H1 (cell line): Measurements from ENCODE around the gene HELZ2. TPM values are rescaled to one million over a fixed set of nuclear protein-coding genes. Genes with fewer than 3 reads are reported as not detected.
A peak's percentile ranks its signal among the peaks of the same experiment; 100 is the strongest.

Experiments used
- CTCF ChIA-PET: fragments of 300-600 bp; sonication (Branson Sonifier 250); formaldehyde crosslinking; loops from one replicate; lab custom pipeline; 2021; ENCODE audit not compliant: partially characterized antibody; lab: Charles Lee
- POLR2A ChIA-PET: fragments of 300-600 bp; sonication (Branson Sonifier 250); formaldehyde crosslinking; loops from one replicate; lab custom pipeline; 2021; ENCODE audit warnings: inconsistent platforms; ENCODE audit not compliant: partially characterized antibody; lab: Charles Lee
- DNase-seq, 2 experiments: peaks; one replicate each; pipeline versions ENCODE4 v3.0.0 to v3.0.0-alpha.2; 2010 to 2022; ENCODE audit warnings: low spot score in 2 of 2, low read depth in 1 of 2, mixed read lengths in 1 of 2
- FAIRE-seq: peaks from 2 replicates; lab custom pipeline; 2011; peaks lifted over from hg19 to GRCh38; lab: Jason Lieb, UNC
- H2AFZ ChIP-seq: 2 replicates; pipeline ENCODE4 v1.8.1; 2012; ENCODE audit warnings: low read length, inconsistent platforms
- H2AK5ac ChIP-seq: 2 replicates; pipeline ENCODE4 v1.6.1; 2013; ENCODE audit warnings: low read depth, low read length
- H2BK120ac ChIP-seq: replicated peaks from 2 replicates; pipeline ENCODE3; 2013; ENCODE audit warnings: low read depth, low read length, inconsistent platforms
- H2BK12ac ChIP-seq: 2 replicates; pipeline ENCODE4 v1.6.1; 2013; ENCODE audit warnings: low read depth, low read length
- H2BK15ac ChIP-seq: 2 replicates; pipeline ENCODE4 v1.6.1; 2013; ENCODE audit warnings: low read length
- H2BK20ac ChIP-seq: 2 replicates; pipeline ENCODE4 v1.6.1; 2013; ENCODE audit warnings: low read length
- H2BK5ac ChIP-seq: 2 replicates; pipeline ENCODE4 v1.6.1; 2013; ENCODE audit warnings: low read depth, low read length
- H3K14ac ChIP-seq: 2 replicates; pipeline ENCODE4 v1.6.1; 2013; ENCODE audit warnings: inconsistent platforms; ENCODE audit not compliant: insufficient read length
- H3K18ac ChIP-seq: 2 replicates; pipeline ENCODE4 v1.6.1; 2013; ENCODE audit warnings: low read length; ENCODE audit errors: extremely low read depth
- H3K23ac ChIP-seq: 2 replicates; pipeline ENCODE4 v1.6.1; 2013; ENCODE audit warnings: inconsistent platforms; ENCODE audit not compliant: insufficient read length
- H3K23me2 ChIP-seq: 2 replicates; pipeline ENCODE4 v1.6.1; 2013; ENCODE audit warnings: low read depth, low read length
- H3K27ac ChIP-seq: 2 replicates; pipeline ENCODE4 v1.6.1; 2011; ENCODE audit warnings: low read depth, low read length, inconsistent platforms
- H3K27me3 ChIP-seq, 4 experiments: replicated peaks in 1 of 4; 1 replicate in 1 of 4; 2 replicates in 3 of 4; pipeline versions ENCODE4 v1.6.1 to v1.8.1; 2011 to 2013; ENCODE audit warnings: low read length in 3 of 4, mild to moderate bottlenecking in 3 of 4, inconsistent platforms in 2 of 4, mixed read lengths in 2 of 4, moderate library complexity in 1 of 4; ENCODE audit not compliant: control insufficient read depth in 3 of 4, insufficient read depth in 3 of 4; ENCODE audit errors: extremely low read depth in 1 of 4
- H3K36me3 ChIP-seq, 4 experiments: 2 replicates each; pipeline versions ENCODE4 v1.6.1 to v1.8.1; 2011 to 2013; ENCODE audit warnings: mild to moderate bottlenecking in 4 of 4, low read length in 3 of 4, moderate library complexity in 2 of 4, control low read depth in 1 of 4, inconsistent platforms in 1 of 4; ENCODE audit not compliant: insufficient read depth in 4 of 4, control insufficient read depth in 2 of 4
- H3K4ac ChIP-seq: replicated peaks from 2 replicates; pipeline ENCODE3; 2013; ENCODE audit warnings: low read length, low read depth, mixed read lengths, inconsistent platforms; ENCODE audit not compliant: insufficient read length
- H3K4me1 ChIP-seq, 4 experiments: replicated peaks in 1 of 4; 1 replicate in 1 of 4; 2 replicates in 3 of 4; pipeline versions ENCODE4 v1.6.1 to v1.8.1; 2011 to 2013; ENCODE audit warnings: low read length in 3 of 4, inconsistent platforms in 2 of 4, mixed read lengths in 1 of 4; ENCODE audit not compliant: insufficient read depth in 4 of 4, control insufficient read depth in 3 of 4
- H3K4me2 ChIP-seq, 2 experiments: 2 replicates each; pipeline versions ENCODE4 v1.6.1 to v1.8.1; 2011 to 2013; ENCODE audit warnings: low read depth in 2 of 2, low read length in 2 of 2, control low read depth in 1 of 2, inconsistent platforms in 1 of 2, mild to moderate bottlenecking in 1 of 2; ENCODE audit not compliant: insufficient read depth in 1 of 2
- H3K4me3 ChIP-seq, 4 experiments: fragments of 200-600, 300-600 bp in 1 of 4; sonication (generic), shearing (Covaris generic), sonication (Bioruptor Twin) in 1 of 4; 2 replicates each; pipeline versions ENCODE4 v1.5.1 to v1.8.1; 2011 to 2016; ENCODE audit warnings: low read length in 4 of 4, low read depth in 3 of 4, control low read depth in 2 of 4, inconsistent platforms in 2 of 4, mild to moderate bottlenecking in 2 of 4, mixed read lengths in 1 of 4, moderate library complexity in 1 of 4; ENCODE audit not compliant: insufficient read depth in 2 of 4; ENCODE audit errors: extremely low read depth in 1 of 4
- H3K56ac ChIP-seq: replicated peaks from 2 replicates; pipeline ENCODE3; 2013; ENCODE audit warnings: low read depth, mild to moderate bottlenecking, mixed read lengths, low read length, inconsistent platforms; ENCODE audit not compliant: insufficient read length
- H3K79me1 ChIP-seq: 2 replicates; pipeline ENCODE4 v1.6.1; 2013; ENCODE audit warnings: low read depth, low read length, control low read depth
- H3K79me2 ChIP-seq, 2 experiments: 2 replicates each; pipeline versions ENCODE4 v1.6.1 to v1.8.1; 2012 to 2013; ENCODE audit warnings: low read length in 2 of 2, mild to moderate bottlenecking in 2 of 2, inconsistent platforms in 1 of 2; ENCODE audit not compliant: insufficient read depth in 2 of 2, control insufficient read depth in 1 of 2
- H3K9ac ChIP-seq, 4 experiments: replicated peaks in 1 of 4; 1 replicate in 1 of 4; 2 replicates in 3 of 4; pipeline versions ENCODE4 v1.6.1 to v1.8.1; 2011 to 2013; ENCODE audit warnings: low read depth in 3 of 4, low read length in 3 of 4, control low read depth in 2 of 4, mild to moderate bottlenecking in 2 of 4, moderate library complexity in 2 of 4, inconsistent platforms in 1 of 4; ENCODE audit errors: extremely low read depth in 1 of 4
- H3K9me3 ChIP-seq, 2 experiments: 2 replicates each; pipeline versions ENCODE4 v1.6.1 to v1.8.1; 2012 to 2013; ENCODE audit warnings: mild to moderate bottlenecking in 2 of 2, moderate library complexity in 2 of 2, control low read depth in 1 of 2, inconsistent platforms in 1 of 2, low read depth in 1 of 2, low read length in 1 of 2, mixed read lengths in 1 of 2; ENCODE audit not compliant: insufficient read depth in 2 of 2
- H4K20me1 ChIP-seq, 2 experiments: replicated peaks in 1 of 2; 2 replicates each; pipeline versions ENCODE3 to v1.8.1; 2011 to 2013; ENCODE audit warnings: inconsistent platforms in 2 of 2, low read length in 2 of 2, mild to moderate bottlenecking in 1 of 2; ENCODE audit not compliant: insufficient read depth in 2 of 2, control insufficient read depth in 1 of 2
- H4K5ac ChIP-seq: 2 replicates; pipeline ENCODE4 v1.6.1; 2013; ENCODE audit warnings: low read length, low read depth, mixed read lengths, inconsistent platforms; ENCODE audit not compliant: insufficient read length
- H4K8ac ChIP-seq: 2 replicates; pipeline ENCODE4 v1.8.0; 2013; ENCODE audit warnings: mild to moderate bottlenecking, moderate library complexity, low read length, inconsistent platforms; ENCODE audit not compliant: insufficient read depth; ENCODE audit errors: extremely low read depth
- H4K91ac ChIP-seq: replicated peaks from 2 replicates; pipeline ENCODE3; 2013; ENCODE audit warnings: low read length, mixed read lengths, inconsistent platforms; ENCODE audit not compliant: insufficient read length
- FOSL1 ChIP-seq: IDR thresholded peaks from 2 replicates; pipeline ENCODE4 v1.6.1; 2011; ENCODE audit warnings: mild to moderate bottlenecking, low read depth, low read length, moderate library complexity; ENCODE audit not compliant: insufficient read depth
- KDM4A ChIP-seq: IDR thresholded peaks from one replicate; pipeline ENCODE4 v1.7.1; 2012; ENCODE audit warnings: low read depth, mild to moderate bottlenecking, moderate library complexity, low read length, inconsistent platforms; ENCODE audit not compliant: severe bottlenecking
- RAD21 ChIP-seq, 2 experiments: IDR thresholded peaks in 1 of 2; conservative IDR thresholded peaks in 1 of 2; 2 replicates each; pipeline ENCODE4 v1.6.1; 2011; ENCODE audit warnings: low read depth in 2 of 2, low read length in 2 of 2, improper control_type of control experiment in 1 of 2, inconsistent platforms in 1 of 2, mild to moderate bottlenecking in 1 of 2, moderate library complexity in 1 of 2
- SUZ12 ChIP-seq: fragments of 200-600 bp; sonication (generic); IDR thresholded peaks from 2 replicates; pipeline ENCODE4 v1.6.1; 2012; ENCODE audit warnings: mild to moderate bottlenecking, inconsistent platforms, low read length, moderate library complexity, mixed read lengths
- WGBS, 2 experiments: shearing (Covaris generic) in 1 of 2; methylation state at CpG; one replicate each; pipeline versions ENCODE4 v1.1.6 to v1.1.7; 2013 to 2015; ENCODE audit warnings: low lambda C conversion rate in 2 of 2, mixed read lengths in 2 of 2, inconsistent platforms in 1 of 2, low coverage in 1 of 2, missing lambda C conversion rate in 1 of 2; ENCODE audit not compliant: insufficient replicate concordance in 2 of 2, insufficient coverage in 1 of 2, insufficient read length in 1 of 2; ENCODE audit errors: extremely low coverage in 1 of 2, missing lambda C conversion rate in 1 of 2; 5-methylcytosine and 5-hydroxymethylcytosine counted together
- polyA plus RNA-seq, 7 experiments: library from polyadenylated mRNA; depleted of rRNA in 3 of 7; stranded (reverse) in 5 of 7; unstranded in 2 of 7; fragments of >200 nt in 5 of 7; fragments of 200-250 nt in 2 of 7; gene quantifications; 1 replicate in 5 of 7; 2 replicates in 1 of 7; 4 replicates in 1 of 7; pipeline versions ENCODE4 v1.2.1 to v1.2.3, GENCODE V29; 2011 to 2013; ENCODE audit warnings: missing spikeins in 2 of 7, mixed read lengths in 2 of 7
- total RNA-seq: library from RNA; stranded (reverse); fragmentation: NEBNext Ultra II Directional; extraction: Animal tissue kit (Norgen Biotek cat#: 25700); gene quantifications from 2 replicates; pipeline ENCODE4 v1.2.1, GENCODE V29; 2021
- TF ChIP-seq, protein P1 (sequence below), 3 experiments: IDR thresholded peaks; 1 replicate in 2 of 3; 2 replicates in 1 of 3; pipeline versions ENCODE4 v1.5.1 to v1.6.1; 2011; ENCODE audit warnings: low read length in 3 of 3, mild to moderate bottlenecking in 3 of 3, inconsistent platforms in 2 of 3, low read depth in 1 of 3, moderate library complexity in 1 of 3; ENCODE audit not compliant: insufficient read depth in 1 of 3; ENCODE audit errors: control extremely low read depth in 1 of 3

HELZ2 gene
- total and polyA plus RNA-seq, 2 of the 8 experiments (the other 6 are each of a cell fraction or from before 2014, with no cell fraction given): 7.9 to 17.5 TPM

DNA sequence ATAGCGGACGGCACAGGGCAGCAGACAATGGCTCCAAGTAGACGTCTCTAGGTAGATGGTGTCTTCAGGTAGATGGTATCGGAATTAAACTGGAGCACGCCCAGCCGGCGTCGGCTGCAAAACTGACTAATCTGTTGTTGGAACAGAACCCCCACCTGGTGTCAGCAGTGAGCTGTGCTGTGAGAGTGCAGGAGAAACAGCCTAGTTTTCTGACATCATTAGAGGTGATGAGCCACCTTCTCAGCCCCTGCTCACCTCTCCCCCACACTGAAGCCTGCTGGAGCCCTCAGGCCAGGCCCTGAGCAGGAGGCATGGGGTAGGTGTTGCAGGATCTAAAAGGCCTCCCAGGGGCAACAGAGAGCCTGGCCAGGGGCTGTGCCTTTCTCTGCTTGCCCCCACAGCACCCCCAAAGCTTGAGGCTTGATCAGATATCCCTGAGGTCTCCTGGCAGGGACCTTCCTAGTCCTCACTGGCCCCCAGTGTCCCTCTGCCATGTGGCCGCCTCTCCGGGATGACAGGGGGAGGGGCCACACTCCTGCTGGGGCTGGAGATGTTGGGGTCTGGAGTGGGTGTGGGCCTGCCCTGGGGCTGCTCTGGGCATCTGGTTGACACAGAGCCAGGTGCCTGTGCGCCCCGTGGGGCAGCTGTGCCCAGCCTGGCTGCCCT, 6.9 kb upstream of the HELZ2 start:
- H3K27me3 ChIP-seq: no peaks in the 10 kb centered on the region
- H3K27ac ChIP-seq: no peak overlapping the region
- H3K4ac ChIP-seq: no peak overlapping the region
- H2BK20ac ChIP-seq: no peak overlapping the region
- H3K23me2 ChIP-seq: no peaks in the 10 kb centered on the region
- POLR2A ChIA-PET: interaction anchor here (1.3 kb wide), 1 partner anchor 43 kb away, joined by 4 read pairs; no protein-coding TSS in a partner anchor
- H3K4me1 ChIP-seq: no peaks in the 10 kb centered on the region; a peak in 2 of 7 replicates
- H2AK5ac ChIP-seq: no peak overlapping the region
- no peak overlapping the region for H3K9ac ChIP-seq
- DNase-seq (no peak), FAIRE-seq (no peak)
- TF ChIP-seq KDM4A (no peak), SUZ12 (no peak), FOSL1 (no peak), RAD21 (IDR thresholded peaks at IDR 0.05 in 1 of 2, conservative IDR thresholded peaks at IDR 0.05 in 1 of 2; ENCODE audit: low read depth in 2 of 2, low read length in 2 of 2) (peak; percentile 66 to 77)
- TF ChIP-seq, protein P1, sequence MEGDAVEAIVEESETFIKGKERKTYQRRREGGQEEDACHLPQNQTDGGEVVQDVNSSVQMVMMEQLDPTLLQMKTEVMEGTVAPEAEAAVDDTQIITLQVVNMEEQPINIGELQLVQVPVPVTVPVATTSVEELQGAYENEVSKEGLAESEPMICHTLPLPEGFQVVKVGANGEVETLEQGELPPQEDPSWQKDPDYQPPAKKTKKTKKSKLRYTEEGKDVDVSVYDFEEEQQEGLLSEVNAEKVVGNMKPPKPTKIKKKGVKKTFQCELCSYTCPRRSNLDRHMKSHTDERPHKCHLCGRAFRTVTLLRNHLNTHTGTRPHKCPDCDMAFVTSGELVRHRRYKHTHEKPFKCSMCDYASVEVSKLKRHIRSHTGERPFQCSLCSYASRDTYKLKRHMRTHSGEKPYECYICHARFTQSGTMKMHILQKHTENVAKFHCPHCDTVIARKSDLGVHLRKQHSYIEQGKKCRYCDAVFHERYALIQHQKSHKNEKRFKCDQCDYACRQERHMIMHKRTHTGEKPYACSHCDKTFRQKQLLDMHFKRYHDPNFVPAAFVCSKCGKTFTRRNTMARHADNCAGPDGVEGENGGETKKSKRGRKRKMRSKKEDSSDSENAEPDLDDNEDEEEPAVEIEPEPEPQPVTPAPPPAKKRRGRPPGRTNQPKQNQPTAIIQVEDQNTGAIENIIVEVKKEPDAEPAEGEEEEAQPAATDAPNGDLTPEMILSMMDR (IDR thresholded peaks at IDR 0.05; ENCODE audit: control extremely low read depth in 1 of 3, insufficient read depth in 1 of 3, low read depth in 1 of 3, low read length in 3 of 3): peak; percentile 48 to 58 (median 52)
- H4K8ac ChIP-seq: peak overlapping the region; percentile 65
- WGBS, 2 experiments: 85% methylated on average over 12 of the region's 12 CpGs; no CpG with 5 or more reads in 1 of the 2 experiments
- CTCF ChIA-PET: interaction anchor here (0.7 to 2.0 kb wide), 15 partner anchors 10 to 393 kb away, joined by 3 to 10 read pairs (median 3); partner anchors contain the start of gene PTK6
- H2AFZ ChIP-seq: no peak overlapping the region
- H3K79me2 ChIP-seq: no peaks in the 10 kb centered on the region
- no peak overlapping the region for H2BK12ac ChIP-seq
- H2BK15ac ChIP-seq: 0 out of 2 replicates have a peak overlapping the region, but pooled peaks have one; percentile 46
- no peak overlapping the region for H4K91ac ChIP-seq
- no peak overlapping the region for H3K4me3 ChIP-seq
- H3K79me1 ChIP-seq: no peaks in the 10 kb centered on the region
- H2BK120ac ChIP-seq: no peak overlapping the region
- no peaks in the 10 kb centered on the region for H3K36me3 ChIP-seq
- H2BK5ac ChIP-seq: no peak overlapping the region
- H3K4me2 ChIP-seq: no peak overlapping the region
- H4K5ac ChIP-seq: no peak overlapping the region
- no peak overlapping the region for H3K18ac ChIP-seq
- H4K20me1 ChIP-seq: no peaks in the 10 kb centered on the region
- no peak overlapping the region for H3K56ac ChIP-seq
- H3K23ac ChIP-seq: no peak overlapping the region
- no peak overlapping the region for H3K14ac ChIP-seq
- H3K9me3 ChIP-seq: no peaks in the 10 kb centered on the region
